Karpas-422 (cell line): ENCODE results near the gene FGR. TPM values are rescaled to one million over a fixed set of nuclear protein-coding genes. Genes with fewer than 3 reads are reported as not detected.
A peak's percentile ranks its signal among the peaks of the same experiment; 100 is the strongest.
"Not testable (repeated sequence)": the region's sequence is repeated elsewhere in the genome, so short reads cannot be mapped to it uniquely, and the experiment has no call there.

Experiments used
- DNase-seq: peaks from one replicate; pipeline ENCODE4 v3.0.0-alpha.2; 2015
- H2AFZ ChIP-seq: fragments of 200-600 bp; sonication (generic); 2 replicates; pipeline ENCODE4 v1.6.1; 2014; ENCODE audit warnings: antibody characterized with exemption, low read length, mixed read lengths
- H3K27ac ChIP-seq: fragments of 200-600 bp; sonication (generic); 2 replicates; pipeline ENCODE4 v1.5.1; 2014; ENCODE audit warnings: mild to moderate bottlenecking, low read length, moderate library complexity
- H3K27me3 ChIP-seq: fragments of 200-600 bp; sonication (generic); 2 replicates; pipeline ENCODE4 v1.6.1; 2014; ENCODE audit warnings: low read length, mixed read lengths
- H3K36me3 ChIP-seq: fragments of 200-600 bp; sonication (generic); 2 replicates; pipeline ENCODE4 v1.6.1; 2014; ENCODE audit warnings: low read length, mixed read lengths; ENCODE audit not compliant: insufficient read depth
- H3K4me1 ChIP-seq: fragments of 200-600 bp; sonication (generic); 2 replicates; pipeline ENCODE4 v1.6.1; 2014; ENCODE audit warnings: mild to moderate bottlenecking, low read length, mixed read lengths
- H3K4me2 ChIP-seq: fragments of 200-600 bp; sonication (generic); 2 replicates; pipeline ENCODE4 v1.6.1; 2014; ENCODE audit warnings: low read length, low read depth, mild to moderate bottlenecking; ENCODE audit not compliant: poor library complexity, severe bottlenecking
- H3K4me3 ChIP-seq: fragments of 200-600 bp; sonication (generic); 2 replicates; pipeline ENCODE4 v1.5.1; 2014; ENCODE audit warnings: mild to moderate bottlenecking, antibody characterized with exemption, low read length, mixed read lengths
- H3K79me2 ChIP-seq: fragments of 200-600 bp; sonication (generic); 2 replicates; pipeline ENCODE4 v1.6.1; 2014; ENCODE audit warnings: mild to moderate bottlenecking, low read length, mixed read lengths
- H3K9ac ChIP-seq: fragments of 200-600 bp; sonication (generic); 2 replicates; pipeline ENCODE4 v1.6.0; 2014; ENCODE audit warnings: low read length
- H3K9me2 ChIP-seq: fragments of 200-600 bp; sonication (generic), shearing (Covaris generic); replicated peaks from 2 replicates; pipeline ENCODE4 v1.6.0; 2014; ENCODE audit warnings: mild to moderate bottlenecking, low read length, moderate library complexity; ENCODE audit not compliant: insufficient read depth
- H3K9me3 ChIP-seq: fragments of 300-700, 200-600 bp; sonication (generic); 2 replicates; pipeline ENCODE4 v1.6.1; 2014; ENCODE audit warnings: low read length, mixed read lengths
- H4K20me1 ChIP-seq: fragments of 200-600 bp; sonication (generic); 2 replicates; pipeline ENCODE4 v1.6.1; 2014; ENCODE audit warnings: mild to moderate bottlenecking, antibody characterized with exemption, low read length, low read depth; ENCODE audit not compliant: insufficient read depth
- total RNA-seq: library from RNA; depleted of rRNA; stranded (reverse); fragments of >200 nt; shearing (Covaris generic); gene quantifications from 2 replicates; pipeline ENCODE4 v1.2.3, GENCODE V29; 2014; ENCODE audit warnings: low replicate concordance

The FGR gene
- total RNA-seq, 1 experiment from 2014 or later, result 3.0 TPM

DNA sequence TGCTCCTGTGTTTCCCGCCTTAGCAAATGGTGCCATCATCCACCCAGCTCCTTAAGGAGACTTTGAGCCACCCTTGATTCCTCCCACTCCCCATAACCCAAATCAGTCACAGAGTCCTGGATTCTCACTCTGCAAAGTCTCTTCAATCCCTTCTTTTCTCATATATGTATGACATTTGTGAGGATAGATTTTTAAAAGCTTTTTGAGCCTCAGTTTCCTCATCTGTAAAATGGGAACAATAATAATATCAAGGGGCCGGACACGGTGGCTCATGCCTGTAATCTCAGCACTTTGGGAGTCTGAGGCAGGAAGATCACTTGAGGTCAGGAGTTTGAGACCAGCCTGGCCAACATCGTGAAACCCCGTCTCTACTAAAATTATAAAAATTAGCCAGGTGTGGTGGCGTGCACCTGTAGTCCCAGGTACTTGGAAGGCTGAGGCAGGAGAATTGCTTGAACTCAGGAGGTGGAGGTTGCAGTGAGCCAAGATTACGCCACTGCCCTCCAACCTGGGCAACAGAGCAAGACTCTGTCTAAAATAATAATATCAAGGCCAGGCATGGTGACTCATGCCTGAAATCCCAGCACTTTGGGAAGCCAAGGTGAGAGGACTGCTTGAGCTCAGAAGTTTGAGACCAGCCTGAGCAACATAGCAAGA lies 15.1 kb downstream of the FGR start:
- not testable (repeated sequence) for DNase-seq, H3K79me2 ChIP-seq, H3K4me2 ChIP-seq, H2AFZ ChIP-seq, H4K20me1 ChIP-seq, H3K4me3 ChIP-seq, H3K27ac ChIP-seq, H3K27me3 ChIP-seq, H3K36me3 ChIP-seq, H3K9ac ChIP-seq, H3K9me3 ChIP-seq, H3K9me2 ChIP-seq
- peaks cover 24% of the 10 kb centered on the region for H3K4me1 ChIP-seq

DNA sequence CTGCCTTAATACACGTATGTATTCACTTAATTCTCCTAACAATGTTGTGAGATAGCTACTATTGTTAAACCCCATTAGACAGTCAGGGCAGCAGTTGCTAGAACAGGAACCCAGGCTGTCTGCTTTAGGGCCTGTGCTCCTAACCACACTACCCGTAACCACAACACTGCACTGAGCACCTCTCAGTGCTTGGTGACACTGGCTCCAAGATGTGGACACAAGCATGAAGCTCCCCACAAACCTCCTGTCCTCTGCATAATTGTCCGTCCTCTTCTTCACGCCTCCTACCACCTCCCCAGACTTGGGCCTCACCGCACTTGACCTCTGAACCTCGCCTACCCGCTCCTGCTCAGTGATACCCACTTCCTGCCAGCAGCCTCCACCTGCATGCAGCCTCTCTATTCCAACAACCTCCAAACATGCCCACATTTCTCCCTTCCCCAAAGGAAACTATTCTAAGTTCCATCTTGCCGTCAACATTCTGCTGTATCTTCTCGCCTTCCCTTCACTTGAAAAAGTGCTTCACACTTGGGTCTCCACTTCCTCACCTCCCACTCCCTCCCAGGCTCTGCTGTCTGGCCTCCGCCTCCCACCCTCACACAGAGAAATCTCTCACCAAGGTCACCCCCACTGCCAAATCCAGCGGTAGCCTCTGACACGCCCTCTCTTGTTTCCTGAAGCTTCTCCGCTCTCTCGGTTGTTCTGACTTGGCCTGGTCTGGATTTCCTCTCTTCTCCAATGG lies 16.5 kb downstream of the FGR start:
- Histone ChIP-seq H3K27me3 (no peaks in the 10 kb centered on the region), H3K9ac (no peak overlapping the region), H3K4me2 (no peak overlapping the region), H3K4me1 (peaks cover 19% of the 10 kb centered on the region), H4K20me1 (no peaks in the 10 kb centered on the region), H2AFZ (no peak overlapping the region; the same call in 1 of the 2 replicates), H3K79me2 (no peaks in the 10 kb centered on the region), H3K27ac (no peak overlapping the region), H3K9me2 (no peaks in the 10 kb centered on the region), H3K4me3 (no peak overlapping the region), H3K9me3 (no peaks in the 10 kb centered on the region), H3K36me3 (no peaks in the 10 kb centered on the region)
- DNase-seq, result no peak

DNA sequence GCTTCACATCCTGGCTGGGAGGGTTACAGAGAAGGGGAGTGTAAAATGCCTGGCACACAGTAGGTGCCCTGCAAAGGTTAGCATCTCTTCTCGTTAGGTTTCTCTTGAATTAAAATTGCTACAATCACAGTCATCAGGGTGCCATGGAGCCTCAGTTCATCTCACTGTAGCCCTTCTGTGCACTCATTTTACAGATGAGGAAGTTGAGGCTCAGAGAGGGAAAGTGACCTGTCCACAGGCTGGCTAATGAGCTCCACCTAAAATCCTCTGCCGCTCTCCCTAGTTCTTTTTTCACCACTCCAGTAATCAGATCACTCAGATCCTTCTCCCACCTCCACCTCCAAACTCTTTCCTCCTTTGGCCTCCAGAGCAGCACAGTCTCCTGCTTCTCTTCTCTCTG lies 17.6 kb downstream of the FGR start:
- Histone ChIP-seq H3K9me2 (no peaks in the 10 kb centered on the region), H3K9ac (no peak overlapping the region), H3K36me3 (no peaks in the 10 kb centered on the region), H3K4me2 (no peak overlapping the region), H3K9me3 (no peaks in the 10 kb centered on the region), H3K27me3 (no peaks in the 10 kb centered on the region), H3K27ac (no peak overlapping the region), H3K4me3 (no peak overlapping the region), H3K79me2 (no peaks in the 10 kb centered on the region), H2AFZ (no peak overlapping the region), H3K4me1 (peaks cover 19% of the 10 kb centered on the region), H4K20me1 (no peaks in the 10 kb centered on the region)
- DNase-seq, result no peak

DNA sequence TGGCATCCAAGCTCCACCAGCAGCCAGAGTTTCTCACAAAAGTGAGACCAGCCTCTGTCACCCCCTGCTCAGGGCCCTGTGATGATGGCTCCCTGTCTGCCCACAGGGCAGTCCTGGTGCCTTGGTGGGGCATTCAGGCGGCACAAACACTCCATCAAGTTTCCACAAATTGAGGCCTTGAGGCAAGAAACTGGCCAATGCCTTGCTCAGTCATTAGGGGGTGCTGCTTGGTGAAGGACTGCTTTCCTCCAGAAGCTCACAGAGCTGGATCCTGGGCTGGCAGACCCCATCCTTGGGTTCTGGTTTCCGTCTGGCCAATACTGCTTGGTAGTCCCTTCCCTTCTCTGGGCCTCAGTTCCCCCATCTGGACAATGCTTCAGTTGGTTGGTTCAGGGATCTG lies 18.5 kb downstream of the FGR start:
- no peaks in the 10 kb centered on the region for H3K27me3 ChIP-seq
- no peaks in the 10 kb centered on the region for H3K9me2 ChIP-seq
- H3K36me3 ChIP-seq, result no peaks in the 10 kb centered on the region
- H3K79me2 ChIP-seq, result no peaks in the 10 kb centered on the region
- peaks cover 18% of the 10 kb centered on the region for H3K4me1 ChIP-seq
- no peak overlapping the region for H3K9ac ChIP-seq
- DNase-seq, result peak; percentile 65
- H3K9me3 ChIP-seq, result no peaks in the 10 kb centered on the region
- no peak overlapping the region for H3K4me3 ChIP-seq
- H2AFZ ChIP-seq, result no peak overlapping the region
- H4K20me1 ChIP-seq, result no peaks in the 10 kb centered on the region
- no peak overlapping the region for H3K4me2 ChIP-seq
- no peak overlapping the region for H3K27ac ChIP-seq

DNA sequence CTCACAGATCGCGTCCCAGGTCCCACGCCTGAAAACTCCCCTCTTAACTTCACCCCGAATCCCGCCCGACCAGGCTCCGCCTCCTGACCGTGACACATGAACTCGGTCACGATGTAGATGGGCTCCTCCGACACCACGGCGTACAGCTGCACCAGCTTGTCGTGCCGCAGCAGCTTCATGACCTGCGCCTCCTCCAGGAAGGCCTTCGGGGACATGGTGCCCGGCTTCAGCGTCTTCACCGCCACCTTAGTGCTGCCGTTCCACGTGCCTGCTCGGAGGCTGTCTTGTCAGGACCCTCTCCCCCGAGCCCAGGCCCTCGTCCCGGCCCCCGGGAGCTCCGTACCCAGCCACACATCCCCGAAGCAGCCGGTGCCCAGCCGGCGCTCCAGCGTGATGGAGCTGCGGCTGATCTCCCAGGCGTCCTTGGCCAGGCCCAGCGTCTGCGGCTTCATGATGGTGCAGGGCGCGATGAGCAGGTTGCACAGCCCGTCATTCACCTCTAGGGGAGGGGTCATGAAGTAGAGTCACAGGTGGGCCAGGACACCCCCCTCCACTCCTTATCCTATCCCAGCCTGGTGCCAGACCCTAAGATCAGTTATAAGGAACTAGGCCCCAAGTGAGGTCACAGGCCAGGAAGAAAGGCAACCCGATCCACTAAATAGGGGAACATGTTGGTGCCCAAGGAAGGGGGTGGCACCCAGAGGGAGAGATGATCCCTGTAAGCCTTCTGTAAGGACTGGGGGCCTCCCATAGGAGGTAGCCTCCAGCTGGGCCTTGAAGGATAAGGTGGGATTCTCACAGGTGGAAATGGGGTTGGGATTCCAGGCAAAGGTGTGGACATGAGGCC lies 19.4 kb downstream of the FGR start:
- Histone ChIP-seq H3K4me2 (no peak overlapping the region), H4K20me1 (no peaks in the 10 kb centered on the region), H3K4me1 (peaks cover 21% of the 10 kb centered on the region), H3K9me3 (no peaks in the 10 kb centered on the region), H3K4me3 (no peak overlapping the region), H3K79me2 (no peaks in the 10 kb centered on the region), H3K27ac (no peak overlapping the region), H3K27me3 (no peaks in the 10 kb centered on the region), H3K9me2 (no peaks in the 10 kb centered on the region), H2AFZ (no peak overlapping the region), H3K9ac (no peak overlapping the region), H3K36me3 (no peaks in the 10 kb centered on the region)
- no peak for DNase-seq

DNA sequence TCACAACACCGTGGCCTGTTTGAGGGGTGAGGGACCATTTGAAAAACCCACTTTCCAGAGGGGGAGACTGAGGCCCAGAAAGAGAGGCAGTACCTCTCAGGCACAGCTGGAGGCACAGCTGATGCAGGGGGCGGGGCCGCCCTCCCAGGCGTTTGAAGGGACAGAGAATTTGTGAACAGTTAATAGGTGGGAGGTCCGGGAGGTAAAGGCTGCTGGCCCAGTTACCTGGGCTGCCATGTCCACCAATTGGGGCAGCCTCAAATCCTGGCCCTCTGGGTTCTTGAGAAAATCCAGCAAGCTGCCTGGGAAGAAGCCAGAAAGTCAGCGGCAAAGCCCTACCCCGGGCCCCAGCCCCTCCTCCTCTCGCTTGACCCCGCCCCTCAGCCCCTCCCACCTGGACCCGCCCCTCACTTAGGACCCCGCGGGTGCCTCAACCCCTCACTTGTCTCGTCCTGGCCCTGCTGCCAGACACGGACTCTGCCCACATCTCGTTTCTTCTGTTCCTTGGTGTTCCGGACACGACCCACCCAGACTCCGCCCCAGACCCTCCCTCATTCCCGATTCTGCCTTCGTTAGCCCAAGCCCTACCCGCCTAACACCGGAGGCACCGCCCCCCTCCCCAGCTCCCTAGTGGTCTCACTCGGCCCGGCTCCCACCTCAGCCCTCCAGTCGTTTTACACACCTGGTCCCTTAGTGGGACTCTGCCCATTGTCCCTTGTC lies 20.2 kb downstream of the FGR start:
- Histone ChIP-seq H2AFZ (no peak overlapping the region), H3K79me2 (no peaks in the 10 kb centered on the region), H4K20me1 (no peaks in the 10 kb centered on the region)

DNA sequence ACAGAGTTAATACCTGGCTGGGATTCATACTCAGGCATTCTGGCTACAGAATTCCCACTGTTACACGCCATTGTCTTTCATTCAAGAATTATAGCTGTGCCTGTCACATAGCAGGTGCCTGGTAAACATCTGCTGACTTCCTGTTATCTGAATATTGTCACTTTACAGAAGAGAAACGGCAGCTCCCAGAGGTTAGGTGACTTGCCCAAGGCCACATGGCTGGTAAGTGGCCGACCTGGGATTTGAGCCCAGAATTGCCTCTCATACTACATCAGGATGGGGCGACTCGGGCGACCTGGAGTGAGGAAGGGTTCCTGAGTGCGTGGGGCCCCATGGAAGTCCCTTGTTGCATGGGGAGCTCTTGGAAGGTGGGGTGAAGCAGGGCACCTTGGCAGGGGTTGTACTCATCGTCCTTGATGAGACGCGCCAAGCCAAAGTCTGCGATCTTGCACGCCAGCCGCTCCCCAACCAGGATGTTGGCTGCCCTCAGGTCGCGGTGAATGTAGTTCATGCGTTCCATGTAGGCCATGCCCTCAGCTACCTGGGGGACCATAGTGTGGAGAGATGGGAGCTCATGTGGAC lies 20.9 kb downstream of the FGR start:
- H3K9me2 ChIP-seq, result no peaks in the 10 kb centered on the region
- H3K4me3 ChIP-seq, result no peak overlapping the region
- H3K27ac ChIP-seq, result no peak overlapping the region
- H3K27me3 ChIP-seq, result no peaks in the 10 kb centered on the region
- H2AFZ ChIP-seq, result no peak overlapping the region
- no peak overlapping the region for H3K9ac ChIP-seq
- no peaks in the 10 kb centered on the region for H3K36me3 ChIP-seq
- H3K4me2 ChIP-seq, result no peak overlapping the region
- H3K9me3 ChIP-seq, result no peaks in the 10 kb centered on the region
- no peaks in the 10 kb centered on the region for H3K79me2 ChIP-seq
- no peaks in the 10 kb centered on the region for H4K20me1 ChIP-seq
- H3K4me1 ChIP-seq, result peaks cover 35% of the 10 kb centered on the region
- DNase-seq, result no peak

More for the DNA sequence above, 20.2 kb downstream of the FGR start:
- Histone ChIP-seq H3K4me1 (peaks cover 29% of the 10 kb centered on the region), H3K27me3 (no peaks in the 10 kb centered on the region), H3K4me3 (no peak overlapping the region), H3K36me3 (no peaks in the 10 kb centered on the region), H3K4me2 (no peak overlapping the region), H3K9me2 (no peaks in the 10 kb centered on the region), H3K9ac (no peak overlapping the region), H3K9me3 (no peaks in the 10 kb centered on the region), H3K27ac (no peak overlapping the region)
- no peak for DNase-seq
